ENCODE measurements around the gene UBXN11.
"Not testable (repeated sequence)": the region's sequence is repeated elsewhere in the genome, so short reads cannot be mapped to it uniquely, and the experiment has no call there.

The UBXN11 gene

GRCh38 chr1:26317612-26318337, 11.3 kb upstream of the UBXN11 start, which contains the start of gene CD52:
TSS of gene CD52 (plus strand) at chr1:26317958. CDS start at chr1:26318018, 60 bp downstream.
- TF ChIP-seq, protein P1, sequence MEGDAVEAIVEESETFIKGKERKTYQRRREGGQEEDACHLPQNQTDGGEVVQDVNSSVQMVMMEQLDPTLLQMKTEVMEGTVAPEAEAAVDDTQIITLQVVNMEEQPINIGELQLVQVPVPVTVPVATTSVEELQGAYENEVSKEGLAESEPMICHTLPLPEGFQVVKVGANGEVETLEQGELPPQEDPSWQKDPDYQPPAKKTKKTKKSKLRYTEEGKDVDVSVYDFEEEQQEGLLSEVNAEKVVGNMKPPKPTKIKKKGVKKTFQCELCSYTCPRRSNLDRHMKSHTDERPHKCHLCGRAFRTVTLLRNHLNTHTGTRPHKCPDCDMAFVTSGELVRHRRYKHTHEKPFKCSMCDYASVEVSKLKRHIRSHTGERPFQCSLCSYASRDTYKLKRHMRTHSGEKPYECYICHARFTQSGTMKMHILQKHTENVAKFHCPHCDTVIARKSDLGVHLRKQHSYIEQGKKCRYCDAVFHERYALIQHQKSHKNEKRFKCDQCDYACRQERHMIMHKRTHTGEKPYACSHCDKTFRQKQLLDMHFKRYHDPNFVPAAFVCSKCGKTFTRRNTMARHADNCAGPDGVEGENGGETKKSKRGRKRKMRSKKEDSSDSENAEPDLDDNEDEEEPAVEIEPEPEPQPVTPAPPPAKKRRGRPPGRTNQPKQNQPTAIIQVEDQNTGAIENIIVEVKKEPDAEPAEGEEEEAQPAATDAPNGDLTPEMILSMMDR (IDR thresholded peaks at IDR 0.05; ENCODE audit: low read depth, low read length) = no peak
- no peak within 1 kb of the TSS for H3K4me3 ChIP-seq (replicated peaks in 1 of 2; ENCODE audit: low read depth in 2 of 2, low read length in 2 of 2)
- DNase-seq (ENCODE audit: low read depth in 2 of 2) = no peak

GRCh38 chr1:26317146-26317545, 10.7 kb upstream of the UBXN11 start:
- TF ChIP-seq, protein P1 (IDR thresholded peaks at IDR 0.05; ENCODE audit: low read depth, low read length) = no peak
- DNase-seq (ENCODE audit: low read depth in 2 of 2) = no peak
- no peak overlapping the region for H3K4me3 ChIP-seq (replicated peaks in 1 of 2; ENCODE audit: low read depth in 2 of 2, low read length in 2 of 2)

GRCh38 chr1:26315874-26316850, 9.7 kb upstream of the UBXN11 start:
- TF ChIP-seq, protein P1 (IDR thresholded peaks at IDR 0.05; ENCODE audit: low read depth, low read length) = no peak
- DNase-seq (ENCODE audit: low read depth in 2 of 2) = no peak
- H3K4me3 ChIP-seq (replicated peaks in 1 of 2; ENCODE audit: low read depth in 2 of 2, low read length in 2 of 2) = no peak overlapping the region

- DNase-seq (ENCODE audit: low read depth in 2 of 2) = no peak
- TF ChIP-seq, protein P1 (IDR thresholded peaks at IDR 0.05; ENCODE audit: low read depth, low read length) = no peak
- H3K4me3 ChIP-seq (replicated peaks in 1 of 2; ENCODE audit: low read depth in 2 of 2, low read length in 2 of 2) = no peak overlapping the region
Measured at GRCh38 chr1:26314501-26314900, 8.1 kb upstream of the UBXN11 start.

DNA sequence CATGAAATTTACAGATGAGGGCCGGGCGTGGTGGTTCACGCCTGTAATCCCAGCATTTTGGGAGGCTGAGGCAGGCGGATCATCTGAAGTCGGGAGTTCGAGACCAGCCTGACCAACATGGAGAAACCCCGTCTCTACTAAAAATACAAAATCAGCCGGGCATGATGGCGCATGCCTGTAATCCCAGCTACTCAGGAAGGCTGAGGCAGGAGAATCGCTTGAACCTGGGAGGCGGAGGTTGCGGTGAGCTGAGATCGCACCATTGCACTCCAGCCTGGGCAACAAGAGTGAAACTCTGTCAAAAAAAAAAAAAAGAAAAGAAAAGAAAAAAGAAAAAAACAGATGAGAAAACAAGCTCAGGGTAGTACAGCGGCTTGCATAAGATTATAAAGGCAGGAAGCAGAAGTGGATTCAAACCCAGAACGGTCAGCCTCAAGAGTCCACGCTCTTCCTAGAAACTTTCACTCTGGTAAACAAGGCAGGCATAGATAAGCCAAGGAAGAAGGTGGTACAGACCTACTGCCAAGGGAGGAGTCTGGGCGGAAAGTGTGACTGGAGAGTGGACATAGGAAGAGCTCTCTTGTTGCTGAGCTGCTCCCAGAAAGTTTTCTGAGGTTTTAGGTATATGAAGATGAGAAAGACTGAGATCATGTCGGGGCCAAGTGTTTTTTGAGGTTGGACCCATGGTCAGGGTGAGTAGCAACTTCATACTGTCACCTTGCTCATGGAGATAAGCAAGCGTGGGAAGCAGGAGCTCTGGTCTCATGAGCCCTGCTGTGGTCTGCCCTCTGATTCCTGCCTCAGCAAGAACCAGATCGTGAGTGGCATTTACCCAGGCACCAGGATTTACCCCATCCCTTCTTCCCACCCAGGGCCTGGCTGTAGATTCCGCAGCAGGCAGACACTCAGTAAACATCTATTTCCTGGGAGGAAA, 1.8 kb upstream of the UBXN11 start:
- H3K4me3 ChIP-seq (replicated peaks in 1 of 2; ENCODE audit: low read depth in 2 of 2, low read length in 2 of 2); DNase-seq (ENCODE audit: low read depth in 2 of 2): not testable (repeated sequence)

GRCh38 chr1:26307363-26307781, 936 bp upstream of the UBXN11 start:
- H3K4me3 ChIP-seq (replicated peaks in 1 of 2; ENCODE audit: low read depth in 2 of 2, low read length in 2 of 2) = no peak overlapping the region
- DNase-seq (ENCODE audit: low read depth in 2 of 2) = no peak
- TF ChIP-seq, protein P1 (IDR thresholded peaks at IDR 0.05; ENCODE audit: low read depth, low read length) = no peak

Measured in cardiac fibroblast (primary cell).